Hepatocyte (in vitro differentiated cells): ENCODE data around the gene TUB.

Experiments used
- EZH2phosphoT487 ChIP-seq: fragments of 200-600 bp; sonication (generic); IDR thresholded peaks from one replicate; pipeline ENCODE4 v1.6.1; 2018; ENCODE audit warnings: antibody characterized with exemption, mild to moderate bottlenecking, low read depth, moderate library complexity; ENCODE audit not compliant: unreplicated experiment, severe bottlenecking
- TF ChIP-seq, protein P1 (sequence below): fragments of 200-600 bp; sonication (generic); IDR thresholded peaks from 2 replicates; pipeline ENCODE4 v1.5.1; 2016; ENCODE audit warnings: antibody characterized with exemption, mild to moderate bottlenecking; ENCODE audit not compliant: poor library complexity

DNA sequence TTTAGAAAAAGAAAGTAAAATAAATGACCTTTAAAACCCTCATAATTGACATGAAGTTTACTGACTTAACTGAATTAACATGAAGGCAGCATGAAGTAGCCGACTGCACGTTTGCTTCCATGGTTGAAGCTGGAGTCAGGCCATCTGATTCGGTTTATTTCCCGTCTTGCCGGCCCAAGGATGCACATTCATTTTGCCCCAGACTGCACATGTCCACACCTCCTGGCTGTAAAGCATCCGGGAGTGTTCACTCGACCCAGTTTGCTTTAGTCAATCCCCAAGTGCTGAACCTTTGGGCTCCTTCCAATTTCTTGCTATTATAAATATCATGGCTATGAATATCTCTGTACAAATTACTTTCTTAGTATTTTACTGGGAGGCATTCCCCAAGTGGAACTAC lies 17.7 kb upstream of the TUB start:
- TF ChIP-seq, protein P1, sequence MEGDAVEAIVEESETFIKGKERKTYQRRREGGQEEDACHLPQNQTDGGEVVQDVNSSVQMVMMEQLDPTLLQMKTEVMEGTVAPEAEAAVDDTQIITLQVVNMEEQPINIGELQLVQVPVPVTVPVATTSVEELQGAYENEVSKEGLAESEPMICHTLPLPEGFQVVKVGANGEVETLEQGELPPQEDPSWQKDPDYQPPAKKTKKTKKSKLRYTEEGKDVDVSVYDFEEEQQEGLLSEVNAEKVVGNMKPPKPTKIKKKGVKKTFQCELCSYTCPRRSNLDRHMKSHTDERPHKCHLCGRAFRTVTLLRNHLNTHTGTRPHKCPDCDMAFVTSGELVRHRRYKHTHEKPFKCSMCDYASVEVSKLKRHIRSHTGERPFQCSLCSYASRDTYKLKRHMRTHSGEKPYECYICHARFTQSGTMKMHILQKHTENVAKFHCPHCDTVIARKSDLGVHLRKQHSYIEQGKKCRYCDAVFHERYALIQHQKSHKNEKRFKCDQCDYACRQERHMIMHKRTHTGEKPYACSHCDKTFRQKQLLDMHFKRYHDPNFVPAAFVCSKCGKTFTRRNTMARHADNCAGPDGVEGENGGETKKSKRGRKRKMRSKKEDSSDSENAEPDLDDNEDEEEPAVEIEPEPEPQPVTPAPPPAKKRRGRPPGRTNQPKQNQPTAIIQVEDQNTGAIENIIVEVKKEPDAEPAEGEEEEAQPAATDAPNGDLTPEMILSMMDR, result no peak
- TF ChIP-seq EZH2phosphoT487, result no peak
